Ascending aorta (tissue), 2 donors: Measurements from ENCODE around the gene OTP. TPM values are rescaled to one million over a fixed set of nuclear protein-coding genes. Genes with fewer than 3 reads are reported as not detected.

Experiments used
- DNase-seq, 2 donors: peaks; one replicate each; pipeline ENCODE4 v3.0.0-alpha.2; 2019; ENCODE audit warnings: low spot score in 2 of 2
- H3K27ac ChIP-seq, 2 donors: fragments of 200-600 bp; sonication (generic); one replicate each; pipeline ENCODE4 v1.5.1; 2016 to 2017; ENCODE audit warnings: mild to moderate bottlenecking in 1 of 2
- H3K27me3 ChIP-seq: fragments of 200-600 bp; sonication (generic); one replicate; pipeline ENCODE4 v1.5.1; 2017
- H3K36me3 ChIP-seq, 2 donors: fragments of 200-600 bp; sonication (generic); one replicate each; pipeline ENCODE4 v1.5.1; 2016
- H3K4me1 ChIP-seq, 2 donors: fragments of 200-600 bp; sonication (generic); one replicate each; pipeline ENCODE4 v1.5.1; 2016 to 2017; ENCODE audit warnings: mild to moderate bottlenecking in 1 of 2
- H3K4me3 ChIP-seq, 2 donors: fragments of 200-600 bp; sonication (generic); one replicate each; pipeline ENCODE4 v1.5.1; 2016 to 2017; ENCODE audit warnings: mild to moderate bottlenecking in 1 of 2
- H3K9me3 ChIP-seq, 2 donors: fragments of 200-600 bp; sonication (generic); one replicate each; pipeline ENCODE4 v1.5.1; 2016
- CTCF ChIP-seq, 3 experiments: fragments of 200-600 bp in 2 of 3; fragments of 450-650 bp in 1 of 3; sonication (generic) in 2 of 3; IDR thresholded peaks; one replicate each; pipeline ENCODE4 v1.5.1; 2016 to 2019; ENCODE audit warnings: antibody characterized with exemption in 3 of 3, mild to moderate bottlenecking in 1 of 3, moderate library complexity in 1 of 3
- intact Hi-C: fragments of 100-400 bp; cut with DNase I; formaldehyde crosslinking; loops from one replicate; pipeline ENCODE4 v1.15.1; 2023
- total RNA-seq: library from RNA; depleted of rRNA; stranded (reverse); fragments of >200 nt; gene quantifications from one replicate; pipeline ENCODE4 v1.1.0, GENCODE V29; 2016

The OTP gene
- not detected for total RNA-seq

GRCh38 chr5:77637998-77638762 lies at the start of gene OTP:
Gene OTP, minus strand, starts transcription at chr5:77638713. Its CDS starts 164 bp downstream, at chr5:77638549.
- Histone ChIP-seq H3K4me3 (peak within 1 kb of the TSS in 1 of 2 donors; percentile 12), H3K36me3 (no peaks in the 10 kb centered on the region), H3K9me3 (no peaks in the 10 kb centered on the region), H3K27ac (no peak within 1 kb of the TSS), H3K27me3 (peaks cover 76% of the 10 kb centered on the region), H3K4me1 (peaks cover 0 to 9% of the 10 kb centered on the region in 2 donors)
- no peak for DNase-seq
- intact Hi-C loops, result no loop called here
- no peak for TF ChIP-seq CTCF (IDR thresholded peaks at IDR 0.05)

GRCh38 chr5:77683171-77683732 lies 44.7 kb upstream of the OTP start:
- Histone ChIP-seq H3K27ac (no peak overlapping the region), H3K9me3 (no peaks in the 10 kb centered on the region), H3K36me3 (peaks cover 0 to 8% of the 10 kb centered on the region in 2 donors), H3K4me1 (no peaks in the 10 kb centered on the region), H3K27me3 (no peaks in the 10 kb centered on the region), H3K4me3 (no peak overlapping the region)
- DNase-seq, result no peak
- no peak for TF ChIP-seq CTCF (IDR thresholded peaks at IDR 0.05)
- intact Hi-C loops, result no loop called here

- H3K9me3 ChIP-seq, result no peaks in the 10 kb centered on the region
- H3K4me3 ChIP-seq, result no peak overlapping the region
- no peak for TF ChIP-seq CTCF (IDR thresholded peaks at IDR 0.05)
- intact Hi-C loops, result no loop called here
- no peaks in the 10 kb centered on the region for H3K27me3 ChIP-seq
- H3K36me3 ChIP-seq, result no peaks in the 10 kb centered on the region
- H3K27ac ChIP-seq, result no peak overlapping the region
- H3K4me1 ChIP-seq, result no peaks in the 10 kb centered on the region
- no peak for DNase-seq
These were observed 32.0 kb upstream of the OTP start for GRCh38 chr5:77670526-77670925.

- Histone ChIP-seq H3K9me3 (no peaks in the 10 kb centered on the region), H3K4me3 (no peak overlapping the region), H3K27me3 (no peaks in the 10 kb centered on the region), H3K27ac (no peak overlapping the region), H3K4me1 (no peaks in the 10 kb centered on the region), H3K36me3 (no peaks in the 10 kb centered on the region)
- no peak for TF ChIP-seq CTCF (IDR thresholded peaks at IDR 0.05)
- DNase-seq, result no peak
- intact Hi-C loops, result no loop called here
These were observed 31.2 kb upstream of the OTP start for GRCh38 chr5:77669677-77670076.

- H3K36me3 ChIP-seq, result no peaks in the 10 kb centered on the region
These were observed 24.8 kb upstream of the OTP start for GRCh38 chr5:77663090-77663863.

More at GRCh38 chr5:77663090-77663863, 24.8 kb upstream of the OTP start:
- H3K4me1 ChIP-seq, result no peaks in the 10 kb centered on the region
- no peak for DNase-seq
- TF ChIP-seq CTCF (IDR thresholded peaks at IDR 0.05), result no peak
- intact Hi-C loops, result no loop called here
- no peak overlapping the region for H3K4me3 ChIP-seq
- no peaks in the 10 kb centered on the region for H3K27me3 ChIP-seq
- H3K27ac ChIP-seq, result no peak overlapping the region
- no peaks in the 10 kb centered on the region for H3K9me3 ChIP-seq
